ENCODE measurements around the gene ARID3C. TPM values are rescaled to one million over a fixed set of nuclear protein-coding genes. Genes with fewer than 3 reads are reported as not detected.
A peak's percentile ranks its signal among the peaks of the same experiment; 100 is the strongest.

ARID3C gene
- total RNA-seq, 2 experiments from 2014 or later: 0.25 to 0.34 TPM

GRCh38 chr9:34655394-34655793, 26.5 kb upstream of the ARID3C start:
- Histone ChIP-seq H3K36me3 (ENCODE audit: insufficient read depth, low read length) (peaks cover 33% of the 10 kb centered on the region), H3K9me3 (ENCODE audit: control insufficient read depth in 1 of 2, insufficient read depth in 1 of 2, low read length in 2 of 2) (no peaks in the 10 kb centered on the region), H3K27ac (ENCODE audit: low read depth in 1 of 2, low read length in 2 of 2) (no peak overlapping the region), H3K4me3 (ENCODE audit: low read length) (no peak overlapping the region), H3K4me1 (ENCODE audit: insufficient read depth, low read length) (peaks cover 42% of the 10 kb centered on the region), H3K27me3 (ENCODE audit: control insufficient read depth in 1 of 2, insufficient read depth in 2 of 2, low read length in 2 of 2) (no peaks in the 10 kb centered on the region)
- DNase-seq: no peak
- H3K4me1 Mint-ChIP-seq (ENCODE audit: low read depth): peaks cover 24% of the 10 kb centered on the region
- no peak overlapping the region for H3K27ac Mint-ChIP-seq
- H3K9me3 Mint-ChIP-seq: no peaks in the 10 kb centered on the region
- intact Hi-C loops (cut with DNase I, micrococcal nuclease): no loop called here
- H3K36me3 Mint-ChIP-seq (ENCODE audit: low read depth): peaks cover 19% of the 10 kb centered on the region
- ChIA-PET CTCF (interaction anchor here (3.1 kb wide), 1 partner anchor 9 kb away, joined by 8 read pairs; the partner anchor contains the start of gene GALT), POLR2A (interaction anchor here (0.9 to 2.2 kb wide), 2 partner anchors 9 to 18 kb away, joined by 4 to 13 read pairs; partner anchors contain the start of genes GALT and SIGMAR1)
- H3K27me3 Mint-ChIP-seq: no peaks in the 10 kb centered on the region
- no peak for ATAC-seq (ENCODE audit: poor library complexity)
- no peak overlapping the region for H3K4me3 Mint-ChIP-seq
- TF ChIP-seq CTCF (IDR thresholded peaks at IDR 0.05): no peak

- TF ChIP-seq CTCF (IDR thresholded peaks at IDR 0.05): no peak
- Mint-ChIP-seq H3K27me3 (no peaks in the 10 kb centered on the region), H3K36me3 (ENCODE audit: low read depth) (peaks cover 21% of the 10 kb centered on the region), H3K9me3 (no peaks in the 10 kb centered on the region), H3K27ac (no peak overlapping the region), H3K4me1 (ENCODE audit: low read depth) (peaks cover 24% of the 10 kb centered on the region), H3K4me3 (no peak overlapping the region)
- intact Hi-C loops (cut with DNase I, micrococcal nuclease): no loop called here
- POLR2A ChIA-PET: interaction anchor here (0.9 to 1.2 kb wide), 2 partner anchors 9 to 17 kb away, joined by 4 read pairs; partner anchors contain the start of gene SIGMAR1
- ATAC-seq (ENCODE audit: poor library complexity) (no peak), DNase-seq (no peak)
- Histone ChIP-seq H3K27me3 (ENCODE audit: control insufficient read depth in 1 of 2, insufficient read depth in 2 of 2, low read length in 2 of 2) (no peaks in the 10 kb centered on the region), H3K4me1 (ENCODE audit: insufficient read depth, low read length) (peaks cover 34% of the 10 kb centered on the region), H3K9me3 (ENCODE audit: control insufficient read depth in 1 of 2, insufficient read depth in 1 of 2, low read length in 2 of 2) (no peaks in the 10 kb centered on the region), H3K36me3 (ENCODE audit: insufficient read depth, low read length) (peaks cover 33% of the 10 kb centered on the region), H3K27ac (ENCODE audit: low read depth in 1 of 2, low read length in 2 of 2) (no peak overlapping the region), H3K4me3 (ENCODE audit: low read length) (no peak overlapping the region)
- CTCF ChIA-PET: no interaction called here
Measured at GRCh38 chr9:34654323-34655051, 25.6 kb upstream of the ARID3C start.

GRCh38 chr9:34653151-34654072, 24.5 kb upstream of the ARID3C start:
- ChIA-PET POLR2A (no interaction called here), CTCF (no interaction called here)
- Mint-ChIP-seq H3K27ac (peak overlapping the region; percentile 9), H3K9me3 (no peaks in the 10 kb centered on the region), H3K27me3 (no peaks in the 10 kb centered on the region), H3K4me3 (no peak overlapping the region), H3K4me1 (ENCODE audit: low read depth) (peaks cover 32% of the 10 kb centered on the region), H3K36me3 (ENCODE audit: low read depth) (peaks cover 32% of the 10 kb centered on the region)
- no peak for TF ChIP-seq CTCF (IDR thresholded peaks at IDR 0.05)
- Histone ChIP-seq H3K27me3 (ENCODE audit: control insufficient read depth in 1 of 2, insufficient read depth in 2 of 2, low read length in 2 of 2) (no peaks in the 10 kb centered on the region), H3K9me3 (ENCODE audit: control insufficient read depth in 1 of 2, insufficient read depth in 1 of 2, low read length in 2 of 2) (no peaks in the 10 kb centered on the region), H3K27ac (ENCODE audit: low read depth in 1 of 2, low read length in 2 of 2) (no peak overlapping the region), H3K36me3 (ENCODE audit: insufficient read depth, low read length) (peaks cover 38% of the 10 kb centered on the region), H3K4me3 (ENCODE audit: low read length) (no peak overlapping the region), H3K4me1 (ENCODE audit: insufficient read depth, low read length) (peaks cover 42% of the 10 kb centered on the region)
- no peak for ATAC-seq (ENCODE audit: poor library complexity)
- no peak for DNase-seq
- intact Hi-C loops (cut with DNase I, micrococcal nuclease): no loop called here

All from CD4-positive, alpha-beta T cell (primary cell).